ENCODE results near the gene ZNF697.
"Not testable (repeated sequence)": the region's sequence is repeated elsewhere in the genome, so short reads cannot be mapped to it uniquely, and the experiment has no call there.

The ZNF697 gene

DNA sequence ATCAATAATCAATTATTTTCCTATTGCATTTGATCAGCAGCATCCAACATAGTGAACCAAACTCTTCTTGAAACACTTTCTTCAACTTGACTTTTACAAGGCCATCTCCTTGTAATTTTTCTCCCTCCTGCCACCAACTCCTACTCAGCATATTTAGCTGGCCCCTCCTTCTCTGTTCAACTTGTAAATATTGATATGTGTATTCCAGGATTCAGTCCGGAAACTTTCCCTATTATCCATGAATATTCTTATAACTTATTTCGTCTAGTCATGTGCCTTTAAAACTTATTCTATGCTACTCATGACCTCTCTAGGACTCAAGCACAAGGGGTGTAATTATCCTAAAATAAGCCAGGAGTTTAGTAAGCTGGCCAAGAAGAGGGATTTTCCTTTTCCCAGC is 52.9 kb downstream of the ZNF697 start:
- no peak for DNase-seq

DNA sequence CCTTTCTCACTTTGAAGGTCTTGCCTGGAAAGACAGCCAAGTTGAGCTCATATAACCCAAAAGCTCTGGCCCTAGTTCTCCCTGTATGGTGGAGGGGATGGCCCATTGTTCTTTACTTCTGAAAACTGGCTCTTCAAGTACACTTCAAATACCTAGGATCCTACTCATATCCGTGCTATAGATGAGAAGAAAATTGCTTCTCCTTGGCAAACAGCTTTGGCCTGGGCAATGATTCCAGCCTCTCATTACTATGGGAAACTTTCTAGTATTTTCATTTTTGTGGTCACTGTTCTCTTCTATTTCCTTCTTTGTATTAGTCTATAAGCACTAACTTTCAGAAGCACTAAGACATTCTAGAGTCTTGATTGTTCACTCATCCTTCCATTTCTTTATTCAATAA is 53.7 kb downstream of the ZNF697 start:
- DNase-seq = no peak

DNA sequence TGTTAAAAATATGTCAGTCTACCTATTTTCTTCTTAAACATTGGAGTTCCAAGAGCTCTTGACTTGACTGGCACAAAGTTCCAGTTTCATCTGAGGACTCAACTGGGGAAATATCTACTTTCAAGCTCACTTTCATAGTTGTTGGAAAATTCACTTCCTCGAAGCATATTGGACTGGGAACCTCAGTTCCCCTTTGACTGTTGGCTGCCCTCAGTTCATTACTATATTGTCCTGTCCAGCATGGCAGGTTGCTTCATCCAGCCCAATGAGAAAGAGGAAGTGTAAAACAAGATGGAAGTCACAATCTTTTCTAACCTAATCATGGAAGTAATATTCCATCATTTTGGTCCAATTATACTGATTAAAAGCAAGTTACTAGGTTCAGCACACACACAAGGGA is 54.3 kb downstream of the ZNF697 start:
- DNase-seq = no peak

DNA sequence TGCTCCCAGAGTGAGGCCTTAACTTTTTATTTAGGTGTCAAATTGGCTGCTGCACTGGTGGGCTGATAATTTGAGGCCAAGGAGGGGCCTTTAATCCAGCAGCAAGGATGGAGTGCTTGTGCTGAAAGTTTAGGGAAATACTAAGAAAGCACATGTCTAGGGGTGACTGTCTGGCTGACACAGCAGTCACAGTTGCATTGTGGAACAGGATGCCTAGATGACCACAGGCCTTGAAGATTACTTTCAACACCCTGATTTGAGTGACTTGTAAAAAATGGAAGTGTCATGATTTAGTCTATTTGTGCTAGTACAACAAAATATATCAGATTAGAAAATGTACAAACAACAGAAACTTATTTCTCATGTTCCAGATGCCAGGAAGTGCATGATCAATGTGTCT is 57.7 kb downstream of the ZNF697 start:
- DNase-seq = no peak

DNA sequence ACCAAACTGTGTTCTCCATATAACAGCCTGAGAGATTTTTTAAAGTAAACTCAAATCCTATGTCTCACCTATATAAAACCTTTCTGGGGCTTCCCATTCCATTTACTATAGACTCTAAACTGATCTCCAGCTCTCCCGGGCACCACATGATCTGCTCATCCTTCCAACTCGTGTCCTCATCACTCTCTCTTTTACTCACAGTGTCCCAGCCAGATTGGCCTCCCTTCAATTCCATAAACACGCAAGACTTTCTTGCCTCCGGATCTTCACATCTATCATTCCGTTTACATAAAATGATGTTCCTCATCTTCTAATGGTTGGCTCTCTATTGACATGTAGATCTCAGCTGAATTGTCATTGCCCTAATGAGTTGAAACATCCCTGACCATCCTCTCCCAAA is 59.4 kb downstream of the ZNF697 start:
- DNase-seq = no peak

DNA sequence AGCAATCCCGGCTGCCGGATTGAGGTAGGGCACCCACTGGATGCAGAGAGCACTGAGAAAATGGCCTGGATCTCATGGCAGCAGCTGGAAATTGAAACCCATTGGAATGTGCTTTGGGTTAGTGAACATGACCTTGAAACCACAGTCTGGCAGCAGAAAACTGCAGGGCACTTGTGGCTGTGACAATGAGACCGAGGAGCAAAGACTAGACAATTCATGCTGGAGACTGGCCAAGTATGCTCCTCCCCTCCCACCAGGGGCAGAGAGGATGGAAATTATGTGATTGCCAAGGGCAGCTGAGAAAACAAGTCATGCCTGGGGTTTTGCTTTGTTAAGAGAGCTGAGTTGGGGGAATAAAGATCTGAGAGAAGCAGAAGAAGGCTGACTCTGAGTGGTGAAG is 60.7 kb downstream of the ZNF697 start:
- no peak for DNase-seq

DNA sequence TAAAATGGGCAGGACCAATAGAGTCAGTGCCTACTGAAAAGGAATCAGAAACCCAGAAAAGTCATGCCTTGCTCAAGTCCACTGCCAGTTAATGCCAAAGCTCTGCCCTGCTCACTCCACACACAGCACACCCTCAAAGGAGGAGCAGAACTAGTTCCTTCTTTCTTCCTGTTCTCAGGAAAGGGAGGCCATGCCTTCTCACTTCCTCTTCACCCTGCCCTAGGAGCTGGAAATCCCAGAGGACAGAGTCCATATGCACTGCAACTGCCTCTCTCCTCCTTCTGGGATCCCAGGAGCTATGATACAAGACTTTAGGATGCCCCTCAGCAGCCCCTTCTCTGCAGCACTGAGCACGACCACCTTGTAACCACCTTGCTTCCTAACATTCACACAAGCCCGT is 62.3 kb downstream of the ZNF697 start:
- not testable (repeated sequence) for DNase-seq

DNA sequence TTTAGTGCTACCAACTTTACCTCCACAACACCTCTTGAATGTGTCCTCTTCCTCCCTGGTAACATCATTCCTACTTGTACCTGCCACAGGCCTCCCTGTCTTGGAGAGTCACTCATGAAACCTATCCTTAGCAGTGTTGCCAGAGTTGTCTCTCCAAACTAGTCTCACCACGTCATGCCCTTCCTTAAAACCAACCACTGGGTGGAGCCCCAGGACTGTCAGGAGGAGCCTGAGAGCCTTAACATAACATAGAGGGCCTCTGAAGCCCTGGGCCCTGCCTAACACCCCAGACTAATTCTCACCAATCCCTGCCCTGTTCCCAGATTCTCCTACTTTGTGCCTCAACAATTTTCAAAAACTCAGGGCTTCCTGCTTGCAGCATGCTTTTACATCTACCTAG is 65.3 kb downstream of the ZNF697 start:
- peak; percentile 73 for DNase-seq

DNA sequence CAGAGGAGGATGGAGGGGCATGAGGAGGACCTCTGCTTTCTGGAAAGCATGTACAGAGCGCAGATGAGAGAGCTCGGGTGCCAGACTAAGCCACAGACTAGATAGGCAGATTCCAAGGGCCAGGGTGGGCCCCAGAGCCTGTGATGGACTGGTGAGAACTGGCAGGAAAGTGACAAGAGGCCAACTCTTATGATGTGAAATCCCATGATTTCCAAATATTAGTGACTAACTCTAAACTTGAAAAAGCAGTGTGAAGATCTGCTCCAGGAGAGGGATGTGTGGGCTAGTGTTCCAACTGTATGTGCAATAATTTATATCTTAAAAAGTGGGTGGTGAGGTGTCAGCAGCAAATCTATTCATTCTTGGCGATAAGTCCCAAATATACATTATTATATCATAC is 67.0 kb downstream of the ZNF697 start:
- not testable (repeated sequence) for DNase-seq

DNA sequence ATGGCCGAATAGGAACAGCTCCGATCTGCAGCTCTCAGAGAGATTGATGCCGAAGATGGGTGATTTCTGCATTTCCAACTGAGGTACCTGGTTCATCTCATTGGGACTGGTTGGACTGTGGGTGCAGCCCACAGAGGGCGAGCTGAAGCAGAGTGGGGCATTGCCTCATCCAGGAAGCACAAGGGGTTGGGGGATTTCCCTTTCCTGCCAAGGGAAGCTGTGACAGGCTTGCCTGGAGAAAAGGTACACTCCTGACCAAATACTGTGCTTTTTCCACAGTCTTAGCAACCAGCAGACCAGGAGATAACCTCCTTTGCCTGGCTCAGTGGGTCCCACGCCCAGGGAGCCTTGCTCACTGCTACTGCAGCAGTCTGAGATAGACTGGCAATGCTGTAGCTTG is 74.2 kb downstream of the ZNF697 start:
- no peak for DNase-seq

DNA sequence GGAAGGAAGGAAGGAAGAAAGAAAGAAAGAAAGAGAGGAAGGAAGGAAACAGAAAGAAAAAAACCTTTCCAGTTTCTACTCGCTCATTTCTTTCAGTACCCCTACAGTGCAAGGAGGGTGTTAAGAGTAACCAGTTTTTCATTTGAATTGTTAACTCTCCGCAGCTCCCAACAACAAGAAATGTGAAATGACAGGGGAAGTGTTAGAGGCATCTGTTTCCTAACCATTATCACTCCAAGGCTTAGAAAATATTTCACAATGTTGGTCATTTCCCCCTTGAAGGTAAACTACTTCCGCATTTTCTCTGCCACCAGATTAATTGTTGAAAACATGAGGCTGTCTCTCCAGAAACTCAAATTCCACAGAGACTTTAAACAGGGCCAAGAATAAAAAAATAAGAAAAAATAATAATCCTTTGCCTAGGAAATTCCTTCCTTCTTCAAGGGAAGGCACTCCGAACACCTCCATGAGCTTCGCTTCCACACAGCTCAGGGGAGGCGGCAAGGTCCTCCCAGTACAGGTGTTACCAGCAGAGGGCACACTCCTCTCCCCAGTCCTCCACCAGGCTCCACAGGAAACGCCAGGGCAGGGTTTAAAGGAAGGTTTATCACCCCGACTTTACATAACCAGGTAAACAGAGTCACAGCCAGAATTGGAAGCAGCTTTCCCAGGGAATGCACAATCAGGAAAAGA is 78.0 kb downstream of the ZNF697 start:
- DNase-seq = not testable (repeated sequence)

Measured in OCI-M1 (cell line).